HUES64 (cell line): ENCODE data around the gene RUNDC3A. TPM values are rescaled to one million over a fixed set of nuclear protein-coding genes. Genes with fewer than 3 reads are reported as not detected.

Experiments
- H3K27ac ChIP-seq: 2 replicates; pipeline ENCODE4 v1.7.0; 2013; ENCODE audit warnings: low read depth, low read length, inconsistent platforms
- H3K27me3 ChIP-seq: 2 replicates; pipeline ENCODE4 v1.6.1; 2013; ENCODE audit warnings: mild to moderate bottlenecking, low read length; ENCODE audit not compliant: insufficient read depth
- H3K36me3 ChIP-seq: 2 replicates; pipeline ENCODE4 v1.6.1; 2013; ENCODE audit warnings: mild to moderate bottlenecking, low read length; ENCODE audit not compliant: insufficient read depth
- H3K4me1 ChIP-seq: 2 replicates; pipeline ENCODE4 v1.6.1; 2013; ENCODE audit warnings: mild to moderate bottlenecking, low read length, moderate library complexity; ENCODE audit not compliant: insufficient read depth
- H3K4me3 ChIP-seq: 2 replicates; pipeline ENCODE4 v1.5.1; 2013; ENCODE audit warnings: mild to moderate bottlenecking, low read length, moderate library complexity
- H3K9ac ChIP-seq: 2 replicates; pipeline ENCODE4 v1.6.1; 2013; ENCODE audit warnings: mild to moderate bottlenecking, low read depth, low read length
- H3K9me3 ChIP-seq: 2 replicates; pipeline ENCODE4 v1.6.1; 2013; ENCODE audit warnings: low read depth, low read length; ENCODE audit not compliant: insufficient read depth
- WGBS: fragments of 150-250, 120-280 bp; methylation state at CpG from one replicate; pipeline ENCODE4 v1.1.7; 2013; ENCODE audit warnings: missing lambda C conversion rate; 5-methylcytosine and 5-hydroxymethylcytosine counted together
- polyA plus RNA-seq, 2 experiments: library from polyadenylated mRNA; stranded (reverse); fragments of 50-300 nt; gene quantifications; one replicate each; pipeline ENCODE4 v1.2.3, GENCODE V29; 2013

The RUNDC3A gene
- polyA plus RNA-seq (2013, experiment 1 of 2): 2.1 TPM
- polyA plus RNA-seq (2013, experiment 2 of 2): 1.8 TPM

DNA sequence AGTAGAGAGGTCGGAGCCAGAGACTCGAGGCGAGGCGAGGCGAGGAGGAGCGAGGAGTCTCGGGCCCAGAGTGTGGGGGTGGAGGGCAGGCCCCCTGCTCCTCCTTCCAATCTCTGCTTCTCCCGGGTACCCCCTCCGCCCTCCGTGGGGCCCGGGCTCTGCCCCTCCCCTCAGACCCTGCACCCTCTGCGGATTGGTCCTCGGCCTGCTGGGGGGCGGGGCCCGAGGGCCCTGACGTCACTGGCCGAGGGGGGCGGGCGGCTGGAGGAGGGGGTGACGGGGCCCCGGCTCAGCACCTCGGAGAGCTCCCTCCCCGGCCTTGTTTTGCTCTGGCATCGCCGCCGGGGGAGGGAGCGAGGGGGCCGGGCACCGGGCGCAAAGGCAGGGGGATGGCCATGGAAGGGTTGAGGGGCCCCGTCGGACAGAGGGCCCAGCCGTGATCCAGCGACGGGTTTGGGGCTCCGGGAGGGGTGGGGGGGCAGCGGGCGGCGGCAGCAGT, at the start of gene RUNDC3A:
TSS of gene RUNDC3A (plus strand) at position 282 of the 499 bp plus-strand sequence. CDS start 232 bp downstream, outside the sequence.
- 0% methylated on average over 39 of the region's 39 CpGs for WGBS
- peaks cover 12% of the 10 kb centered on the region; the same call in 1 of the 2 replicates for H3K27me3 ChIP-seq
- H3K4me1 ChIP-seq: peaks cover 7% of the 10 kb centered on the region; the same call in 1 of the 2 replicates
- no peaks in the 10 kb centered on the region for H3K9me3 ChIP-seq
- H3K27ac ChIP-seq: peak within 1 kb of the TSS; percentile 40; the same call in 1 of the 2 replicates
- H3K9ac ChIP-seq: peak within 1 kb of the TSS; percentile 5; the same call in 1 of the 2 replicates
- H3K36me3 ChIP-seq: no peaks in the 10 kb centered on the region
- H3K4me3 ChIP-seq: peak within 1 kb of the TSS; percentile 53

DNA sequence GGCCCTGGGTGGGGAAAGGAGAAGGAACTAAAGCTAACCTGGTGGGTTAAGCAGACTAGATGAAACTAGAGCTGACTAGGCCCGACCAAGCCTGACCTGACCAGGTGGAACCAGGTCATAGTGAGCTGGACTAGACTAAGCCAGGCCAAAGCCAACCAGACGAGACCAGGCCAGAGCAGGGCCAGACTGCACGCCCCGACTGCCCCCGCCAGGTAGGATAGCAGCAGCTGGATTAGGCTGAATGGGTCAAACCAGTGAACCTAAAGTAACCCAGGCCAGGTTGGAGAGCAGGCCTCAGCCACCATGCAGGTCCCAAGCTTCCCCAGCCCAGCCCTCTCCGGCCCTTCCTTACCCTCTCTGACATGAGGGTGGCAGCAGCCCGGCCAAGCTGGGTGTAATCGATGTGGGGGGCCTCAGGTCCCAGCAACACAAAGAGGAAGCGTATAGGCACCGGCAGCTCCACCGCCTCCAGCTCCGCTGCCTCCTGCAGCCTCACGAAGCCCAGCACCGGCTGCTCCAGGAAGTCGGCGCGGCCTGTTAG, 49.5 kb upstream of the RUNDC3A start:
- Histone ChIP-seq H3K9me3 (no peaks in the 10 kb centered on the region), H3K27ac (no peak overlapping the region), H3K27me3 (no peaks in the 10 kb centered on the region), H3K36me3 (no peaks in the 10 kb centered on the region), H3K9ac (no peak overlapping the region), H3K4me3 (no peak overlapping the region), H3K4me1 (no peaks in the 10 kb centered on the region)
- 90% methylated on average over 17 of the region's 17 CpGs for WGBS

DNA sequence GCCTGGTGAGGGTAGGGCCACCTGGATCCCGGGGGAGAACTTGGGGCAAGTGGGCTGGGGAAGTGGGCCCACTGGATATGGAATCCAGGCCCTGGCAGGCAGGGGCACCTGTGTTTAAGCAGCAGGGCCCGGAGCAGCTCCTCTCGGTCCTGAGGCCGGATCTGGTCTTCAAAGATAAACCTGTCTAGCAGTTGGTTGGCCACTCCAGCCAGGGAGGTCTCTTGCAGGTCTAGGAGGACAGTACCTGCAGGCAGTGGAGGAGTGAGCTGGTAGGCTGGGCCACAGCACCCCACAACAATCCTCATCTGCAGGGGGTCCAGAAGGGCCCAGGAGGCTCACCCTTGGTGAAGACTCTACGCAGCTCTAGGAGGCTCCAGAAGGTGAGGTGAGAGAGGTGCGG, 48.1 kb upstream of the RUNDC3A start:
- Histone ChIP-seq H3K4me1 (no peaks in the 10 kb centered on the region), H3K9me3 (no peaks in the 10 kb centered on the region), H3K27me3 (no peaks in the 10 kb centered on the region), H3K27ac (no peak overlapping the region), H3K9ac (no peak overlapping the region), H3K4me3 (no peak overlapping the region), H3K36me3 (no peaks in the 10 kb centered on the region)
- 95% methylated on average over 6 of the region's 6 CpGs for WGBS

GRCh38 chr17:44262654-44263225, 45.7 kb upstream of the RUNDC3A start:
- 78% methylated on average over 11 of the region's 11 CpGs for WGBS
- Histone ChIP-seq H3K9me3 (no peaks in the 10 kb centered on the region), H3K36me3 (no peaks in the 10 kb centered on the region), H3K4me3 (no peak overlapping the region), H3K27me3 (no peaks in the 10 kb centered on the region), H3K4me1 (no peaks in the 10 kb centered on the region), H3K27ac (no peak overlapping the region), H3K9ac (no peak overlapping the region)

DNA sequence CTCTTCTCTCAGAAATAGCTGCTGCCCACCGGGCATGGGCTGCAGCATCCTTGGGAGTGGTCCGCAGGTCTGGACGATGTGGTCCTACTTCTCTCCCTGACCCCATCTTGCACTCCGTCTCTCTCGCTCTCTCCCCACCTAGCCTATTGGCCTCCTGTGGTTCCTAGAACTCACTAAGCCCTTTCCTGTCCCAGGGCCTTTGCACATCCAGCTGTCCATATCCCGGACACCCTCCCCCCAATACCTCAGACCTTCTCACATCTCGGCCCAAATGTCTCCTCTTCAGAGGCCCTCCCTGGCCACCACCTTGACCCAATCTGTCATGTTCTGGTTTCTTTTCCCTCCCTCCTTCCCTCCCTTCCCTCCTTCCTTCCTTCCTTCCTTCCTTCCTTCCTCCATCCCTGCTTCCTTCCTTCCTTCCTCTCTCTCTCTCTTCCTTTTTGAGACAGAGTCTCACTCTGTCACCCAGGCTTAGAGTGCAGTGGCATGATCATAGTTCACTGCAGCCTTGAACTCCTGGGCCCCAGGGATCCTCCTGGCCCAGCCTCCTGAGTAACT, 45.0 kb upstream of the RUNDC3A start:
- Histone ChIP-seq H3K36me3 (no peaks in the 10 kb centered on the region), H3K27me3 (no peaks in the 10 kb centered on the region), H3K9me3 (no peaks in the 10 kb centered on the region), H3K9ac (no peak overlapping the region), H3K4me1 (no peaks in the 10 kb centered on the region), H3K27ac (no peak overlapping the region), H3K4me3 (no peak overlapping the region)
- WGBS: 90% methylated on average over 7 of the region's 7 CpGs

DNA sequence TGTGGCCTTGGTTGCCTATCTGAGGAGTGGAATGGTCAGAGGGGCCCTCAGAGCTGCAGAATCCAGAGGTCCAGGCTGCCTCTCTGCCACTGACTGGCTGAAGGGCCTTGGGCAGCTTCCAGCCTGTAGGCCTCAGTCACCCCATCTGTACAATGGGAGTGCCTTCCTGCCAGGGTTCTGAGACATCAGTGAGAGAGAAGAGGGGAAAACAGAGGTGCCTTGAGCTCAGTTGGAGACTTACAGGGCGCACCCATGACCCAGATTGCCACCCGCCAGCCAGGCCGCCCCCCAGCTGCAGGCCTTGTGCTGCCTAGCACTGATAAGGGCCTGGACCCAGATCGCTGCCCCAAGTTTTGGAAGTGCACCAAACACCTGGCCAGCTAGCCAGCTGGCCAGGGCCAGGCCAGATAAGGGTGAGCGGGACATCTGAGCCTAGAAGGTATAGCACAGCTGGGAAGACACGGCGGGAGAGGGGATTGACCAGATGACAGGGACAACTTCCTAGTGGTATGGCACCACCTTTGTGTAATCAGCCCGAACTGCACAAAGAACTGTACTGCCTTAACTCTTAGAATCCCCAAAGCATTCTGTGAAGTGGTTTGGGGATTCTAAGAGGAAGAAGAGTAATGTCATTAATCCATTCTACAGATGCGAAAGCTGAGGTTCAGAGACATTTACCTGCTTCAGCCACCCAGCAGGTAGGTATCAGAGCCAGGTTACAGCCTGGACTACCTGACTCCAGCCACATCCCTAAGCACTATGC, 41.8 kb upstream of the RUNDC3A start:
- no peaks in the 10 kb centered on the region for H3K27me3 ChIP-seq
- no peak overlapping the region for H3K27ac ChIP-seq
- no peaks in the 10 kb centered on the region for H3K9me3 ChIP-seq
- no peak overlapping the region for H3K4me3 ChIP-seq
- H3K9ac ChIP-seq: no peak overlapping the region
- WGBS: 92% methylated on average over 9 of the region's 9 CpGs
- H3K4me1 ChIP-seq: no peaks in the 10 kb centered on the region
- no peaks in the 10 kb centered on the region for H3K36me3 ChIP-seq

DNA sequence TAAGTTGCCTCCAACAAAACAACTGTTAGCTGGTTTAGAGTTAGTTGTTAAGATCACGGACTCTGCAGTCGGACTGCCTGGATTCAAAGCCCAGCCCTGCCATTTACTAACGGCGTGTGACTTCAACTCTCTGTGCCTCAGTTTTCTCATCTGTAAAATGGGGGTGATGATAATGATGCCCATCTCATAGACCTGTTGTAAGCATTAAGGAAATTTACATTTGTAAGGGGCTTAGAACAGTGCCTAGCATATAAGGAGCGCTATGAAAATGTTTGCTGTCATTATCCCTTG, 41.3 kb upstream of the RUNDC3A start:
- 96% methylated on average over 5 of the region's 5 CpGs for WGBS
- H3K27me3 ChIP-seq: no peaks in the 10 kb centered on the region

GRCh38 chr17:44267818-44268490, 40.4 kb upstream of the RUNDC3A start, which contains the start of gene SLC4A1:
Gene SLC4A1 (minus strand): TSS chr17:44268135. CDS start chr17:44262866, 5,269 bp downstream.
- H3K9ac ChIP-seq: no peak within 1 kb of the TSS
- no peaks in the 10 kb centered on the region for H3K36me3 ChIP-seq
- 89% methylated on average over 14 of the region's 14 CpGs for WGBS
- no peaks in the 10 kb centered on the region for H3K27me3 ChIP-seq
- H3K9me3 ChIP-seq: no peaks in the 10 kb centered on the region
- H3K27ac ChIP-seq: no peak within 1 kb of the TSS
- no peak within 1 kb of the TSS for H3K4me3 ChIP-seq
- no peaks in the 10 kb centered on the region for H3K4me1 ChIP-seq

More for the DNA sequence above, 41.3 kb upstream of the RUNDC3A start:
- H3K9ac ChIP-seq: no peak overlapping the region
- no peak overlapping the region for H3K4me3 ChIP-seq
- no peaks in the 10 kb centered on the region for H3K36me3 ChIP-seq
- no peaks in the 10 kb centered on the region for H3K9me3 ChIP-seq
- H3K27ac ChIP-seq: no peak overlapping the region
- no peaks in the 10 kb centered on the region for H3K4me1 ChIP-seq

DNA sequence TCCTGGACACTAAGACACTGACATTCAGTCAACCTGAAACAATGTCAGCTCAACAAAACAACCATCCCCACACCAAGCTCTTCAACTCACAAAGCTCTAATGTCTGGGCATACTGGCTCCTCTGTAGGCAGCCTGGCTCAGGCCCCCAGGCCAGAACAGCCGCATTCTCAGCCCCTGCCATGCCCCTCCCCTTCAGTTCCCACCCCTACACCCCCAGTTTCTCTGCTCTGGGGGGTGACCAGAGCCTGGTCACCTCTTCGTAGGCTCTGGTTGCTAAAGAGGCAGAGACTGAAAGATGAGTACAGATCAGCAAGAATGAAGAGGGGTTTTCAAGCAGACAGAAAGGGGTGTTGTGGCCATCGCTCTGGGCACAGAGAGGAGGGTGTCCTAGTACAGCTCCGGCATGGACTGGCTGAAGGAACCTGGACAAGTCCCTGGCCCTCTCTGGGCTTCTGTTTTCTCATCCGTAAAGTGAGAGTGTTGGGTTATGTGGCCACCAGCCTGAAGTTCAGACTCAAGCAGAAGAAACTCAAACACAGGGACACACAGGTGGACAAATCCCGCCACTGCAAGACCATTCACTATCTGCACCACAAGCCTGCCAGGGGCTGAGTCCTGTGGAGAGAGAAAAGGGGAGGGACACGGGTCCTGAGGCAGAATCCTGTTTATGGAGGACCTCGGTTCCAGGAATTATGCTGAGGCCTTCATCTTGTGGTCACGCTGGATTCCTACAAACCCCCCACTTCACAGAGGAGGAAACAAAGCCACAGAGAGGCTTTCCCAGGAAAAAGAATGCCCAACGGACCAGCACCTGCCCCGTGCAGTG, 39.5 kb upstream of the RUNDC3A start:
- H3K4me1 ChIP-seq: peaks cover 3% of the 10 kb centered on the region; the same call in 1 of the 2 replicates
- H3K27me3 ChIP-seq: no peaks in the 10 kb centered on the region
- 87% methylated on average over 11 of the region's 11 CpGs for WGBS
- H3K4me3 ChIP-seq: no peak overlapping the region
- no peak overlapping the region for H3K27ac ChIP-seq
- no peak overlapping the region for H3K9ac ChIP-seq
- no peaks in the 10 kb centered on the region for H3K36me3 ChIP-seq
- H3K9me3 ChIP-seq: no peaks in the 10 kb centered on the region

DNA sequence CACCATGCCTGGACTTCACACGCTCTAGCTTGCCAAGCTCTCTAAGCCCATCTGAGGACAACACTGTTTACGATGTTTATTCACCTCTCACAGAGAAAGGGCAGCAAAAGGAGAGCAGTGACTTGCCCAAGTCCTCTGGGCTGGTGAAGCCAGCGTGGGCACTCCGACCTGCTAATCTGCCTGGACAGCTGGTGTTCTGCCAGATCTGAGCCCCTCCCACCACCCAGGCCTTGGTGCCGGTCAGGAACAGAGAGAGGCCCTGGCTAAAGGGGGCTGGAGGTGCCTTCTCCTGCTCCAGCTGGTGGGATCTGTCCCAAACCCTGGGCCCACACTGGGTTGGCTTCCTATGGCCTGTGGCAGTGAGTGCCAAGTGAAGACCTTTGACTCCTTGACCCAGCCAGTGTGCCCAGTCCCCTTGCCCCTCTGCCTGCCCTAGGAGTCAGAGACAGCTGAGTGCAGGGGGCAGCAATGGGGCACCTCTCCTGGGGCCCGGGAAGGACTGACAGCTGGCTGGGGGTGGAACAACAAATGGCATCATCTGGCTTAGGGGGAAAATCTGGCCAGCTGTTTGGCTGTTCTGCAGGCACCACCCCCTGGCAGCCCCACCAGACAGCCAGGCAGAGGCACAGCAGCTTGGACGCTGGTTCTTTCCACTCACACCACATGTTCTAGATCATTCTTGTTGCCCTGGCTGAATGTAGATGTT, 38.7 kb upstream of the RUNDC3A start:
- no peak overlapping the region for H3K27ac ChIP-seq
- no peaks in the 10 kb centered on the region for H3K9me3 ChIP-seq
- no peak overlapping the region for H3K4me3 ChIP-seq
- 86% methylated on average over 7 of the region's 7 CpGs for WGBS
- peaks cover 5% of the 10 kb centered on the region; the same call in 1 of the 2 replicates for H3K4me1 ChIP-seq
- H3K9ac ChIP-seq: no peak overlapping the region
- no peaks in the 10 kb centered on the region for H3K27me3 ChIP-seq
- H3K36me3 ChIP-seq: no peaks in the 10 kb centered on the region
